GM21447 (cell line): ENCODE measurements around the gene SCUBE1.
"Not testable (repeated sequence)": the region's sequence is repeated elsewhere in the genome, so short reads cannot be mapped to it uniquely, and the experiment has no call there.

ENCODE experiments used
- ATAC-seq: cut with Tn5 transposase; IDR thresholded peaks from one replicate; pipeline ENCODE4 v1.9.1; 2021; ENCODE audit not compliant: unreplicated experiment

SCUBE1 gene

DNA sequence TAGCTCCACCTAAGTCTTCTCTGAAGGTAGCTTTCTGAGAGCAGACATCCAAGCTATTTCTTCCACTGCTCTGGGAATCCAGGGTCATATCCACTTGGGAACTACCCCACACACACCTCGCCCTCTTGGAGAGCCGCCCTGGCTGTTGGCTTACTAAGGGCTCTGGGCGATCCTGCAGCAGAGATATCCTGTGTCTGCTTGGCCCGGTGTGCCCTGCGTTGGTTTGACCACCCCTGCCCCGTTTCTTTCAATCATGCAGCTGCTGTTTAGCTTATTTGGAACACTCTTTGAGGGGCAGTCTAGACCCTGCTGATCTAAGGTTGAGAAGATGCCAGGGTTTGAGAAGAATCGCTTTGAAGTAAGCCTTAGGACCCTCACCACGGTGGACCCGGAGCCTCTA is 17.4 kb upstream of the SCUBE1 start:
- ATAC-seq = no peak

DNA sequence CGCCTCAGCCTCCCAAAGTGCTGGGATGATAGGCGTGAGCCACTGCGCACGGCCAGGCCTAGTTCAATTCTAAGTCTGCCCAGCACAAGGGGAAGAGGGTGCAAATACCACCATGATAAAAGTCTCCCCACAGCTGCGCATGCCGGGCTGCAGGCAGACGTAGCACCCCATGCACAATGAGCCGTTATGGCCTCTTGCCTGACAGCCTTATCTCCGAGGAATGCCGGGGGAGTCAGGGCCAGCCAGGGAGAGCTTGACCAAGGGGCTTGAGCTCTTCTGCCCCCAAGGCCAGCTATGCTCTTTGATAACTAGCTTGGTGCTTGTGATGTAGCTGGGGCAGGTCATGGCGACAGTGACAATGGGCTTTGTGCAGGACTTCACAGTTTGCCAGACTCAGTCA is 13.7 kb upstream of the SCUBE1 start:
- no peak for ATAC-seq

GRCh38 chr22:43355688-43356087 is 12.5 kb upstream of the SCUBE1 start:
- ATAC-seq = not testable (repeated sequence)

GRCh38 chr22:43351966-43352345 is 8.8 kb upstream of the SCUBE1 start:
- ATAC-seq = no peak

DNA sequence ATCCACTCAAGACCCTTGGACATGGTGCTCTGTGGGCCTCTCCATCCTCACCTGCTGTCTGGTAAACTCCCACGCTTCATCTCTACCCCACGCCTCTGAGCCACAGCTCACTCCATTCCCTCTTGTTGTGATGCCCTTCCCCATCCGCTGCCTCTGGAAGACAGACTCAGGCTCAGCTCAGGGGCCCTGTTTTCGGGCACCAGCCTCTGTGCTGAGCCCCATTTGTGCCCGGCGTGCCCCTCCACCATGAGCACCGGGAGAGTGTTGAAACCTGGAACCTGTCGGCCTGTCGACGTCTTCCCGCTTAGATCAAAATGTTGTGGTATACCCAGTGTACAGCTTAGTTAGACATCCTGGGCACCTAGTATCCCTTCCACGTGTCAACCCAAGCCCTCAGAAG is 6.5 kb upstream of the SCUBE1 start:
- no peak for ATAC-seq

GRCh38 chr22:43346521-43346929 is 3.4 kb upstream of the SCUBE1 start:
- ATAC-seq = no peak

GRCh38 chr22:43345761-43346301 is 2.7 kb upstream of the SCUBE1 start:
- ATAC-seq = no peak

DNA sequence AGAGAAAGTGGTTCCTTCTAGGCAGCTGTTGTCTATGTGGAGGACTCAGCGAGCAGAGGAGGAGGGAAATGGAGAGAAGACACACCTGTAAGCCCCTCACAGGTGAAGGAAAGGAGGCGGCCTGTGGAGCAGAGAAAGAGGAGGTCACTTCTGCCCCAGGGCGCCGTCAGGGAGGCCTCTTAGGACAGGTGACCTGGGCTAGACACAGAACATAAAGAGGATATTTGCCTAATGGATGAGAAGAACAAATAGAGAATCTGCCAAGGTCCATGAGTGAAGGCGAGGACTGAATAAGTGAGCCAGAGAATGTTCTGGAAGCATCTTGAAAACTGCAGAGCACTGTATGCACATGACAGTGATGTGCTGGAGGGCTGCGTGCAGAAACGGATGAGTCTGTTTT is 2.2 kb upstream of the SCUBE1 start:
- ATAC-seq = no peak

DNA sequence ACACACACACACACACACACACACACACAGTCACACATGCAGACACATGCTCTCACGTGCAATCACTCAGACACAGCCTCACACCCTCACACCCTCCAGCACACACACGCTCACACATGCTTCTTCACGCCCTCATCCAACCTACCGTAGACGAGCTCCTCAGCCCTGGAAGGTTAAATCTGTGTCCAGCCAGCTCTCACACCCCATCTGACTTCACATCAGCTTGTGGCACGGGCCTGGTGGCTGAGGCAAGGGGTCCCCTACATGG is 1.3 kb upstream of the SCUBE1 start:
- ATAC-seq = no peak

DNA sequence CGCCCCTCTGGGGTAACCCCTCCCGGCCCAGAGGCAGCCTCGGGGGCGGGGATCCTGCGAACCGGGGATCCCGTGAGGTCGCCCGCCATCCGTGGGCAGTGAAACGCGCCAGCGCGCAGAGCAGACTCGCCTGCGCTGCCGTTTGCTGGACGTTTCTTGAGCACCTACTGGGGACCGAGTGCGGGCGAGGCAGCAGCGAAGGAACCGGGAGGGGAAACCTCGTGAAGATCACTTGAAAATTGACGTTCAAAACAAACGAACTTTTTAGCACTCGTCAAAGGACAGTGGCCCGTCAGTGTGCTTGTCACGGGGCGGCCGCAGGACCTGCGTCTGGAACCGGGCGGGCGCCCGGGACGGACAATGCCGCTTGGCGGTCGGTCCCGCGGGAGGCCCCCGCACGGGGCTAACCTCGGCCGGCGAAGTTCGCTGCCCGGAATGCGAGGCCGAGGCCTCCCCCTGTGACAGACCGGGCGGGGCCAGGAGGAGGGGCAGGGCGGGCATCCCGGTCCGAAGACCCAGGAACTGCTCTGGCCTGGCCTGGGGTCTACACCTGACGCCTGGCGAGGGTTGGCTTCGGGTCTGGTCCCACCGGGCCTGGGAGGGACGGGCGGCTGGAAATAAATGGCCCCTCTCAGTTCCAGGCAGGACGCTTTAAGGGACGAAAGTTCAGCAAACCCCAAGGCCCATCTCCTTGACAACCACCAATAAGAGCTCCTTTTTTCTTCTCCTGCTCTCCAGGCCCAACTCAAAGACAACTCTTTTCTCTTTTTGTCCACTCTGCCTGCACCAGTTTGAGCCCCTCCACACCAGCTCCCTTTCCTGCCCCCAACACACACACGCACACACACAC is 723 bp upstream of the SCUBE1 start:
- ATAC-seq = no peak

DNA sequence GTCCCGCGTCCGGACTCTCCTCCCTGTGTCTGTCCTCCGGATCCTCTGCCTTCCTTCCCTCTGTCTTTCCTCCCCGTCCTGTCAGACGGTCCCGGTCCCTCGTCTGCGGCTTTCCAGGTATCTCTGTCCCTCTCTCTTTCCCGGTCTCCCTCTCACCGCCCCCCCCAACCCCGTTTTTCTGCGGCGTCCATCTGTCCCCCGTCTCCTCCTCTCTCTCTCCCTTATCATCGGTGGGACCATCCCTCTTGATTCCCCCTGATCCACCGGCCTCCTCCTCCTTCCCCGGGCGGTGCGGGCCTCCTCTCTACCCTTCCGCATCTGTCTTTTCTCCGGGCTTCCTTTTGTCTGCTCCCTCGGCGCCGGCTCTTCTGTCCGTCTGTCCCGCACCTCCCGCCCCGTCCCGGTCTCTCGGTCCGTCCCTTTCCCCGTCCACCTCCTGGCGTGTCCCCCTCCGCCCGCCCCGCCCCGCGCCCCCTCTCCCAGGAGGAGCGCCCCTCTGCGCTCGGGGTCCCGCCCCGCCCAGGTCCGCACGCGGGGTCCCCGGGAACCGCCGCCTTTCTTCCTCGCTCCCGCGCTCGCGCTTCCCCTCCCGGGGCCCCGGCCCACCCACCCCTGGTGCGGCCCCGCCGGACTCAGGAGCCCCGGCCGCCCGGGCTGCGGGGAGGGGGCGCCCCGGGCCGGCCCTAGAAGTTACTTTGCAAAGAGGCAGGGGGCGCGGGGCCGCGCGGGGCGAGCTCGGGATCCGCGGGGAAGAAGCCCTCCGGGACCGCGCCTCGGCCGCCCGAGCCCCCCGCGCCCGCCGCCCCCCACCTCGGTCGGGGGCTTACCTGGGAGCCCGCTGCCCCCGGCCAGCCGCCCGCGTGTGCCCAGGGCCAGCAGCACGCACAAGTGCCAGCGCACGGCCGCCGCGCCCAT is 568 bp downstream of the SCUBE1 start:
- no peak for ATAC-seq

- no peak for ATAC-seq
Measured at GRCh38 chr22:43341565-43341964, 1.6 kb downstream of the SCUBE1 start.

DNA sequence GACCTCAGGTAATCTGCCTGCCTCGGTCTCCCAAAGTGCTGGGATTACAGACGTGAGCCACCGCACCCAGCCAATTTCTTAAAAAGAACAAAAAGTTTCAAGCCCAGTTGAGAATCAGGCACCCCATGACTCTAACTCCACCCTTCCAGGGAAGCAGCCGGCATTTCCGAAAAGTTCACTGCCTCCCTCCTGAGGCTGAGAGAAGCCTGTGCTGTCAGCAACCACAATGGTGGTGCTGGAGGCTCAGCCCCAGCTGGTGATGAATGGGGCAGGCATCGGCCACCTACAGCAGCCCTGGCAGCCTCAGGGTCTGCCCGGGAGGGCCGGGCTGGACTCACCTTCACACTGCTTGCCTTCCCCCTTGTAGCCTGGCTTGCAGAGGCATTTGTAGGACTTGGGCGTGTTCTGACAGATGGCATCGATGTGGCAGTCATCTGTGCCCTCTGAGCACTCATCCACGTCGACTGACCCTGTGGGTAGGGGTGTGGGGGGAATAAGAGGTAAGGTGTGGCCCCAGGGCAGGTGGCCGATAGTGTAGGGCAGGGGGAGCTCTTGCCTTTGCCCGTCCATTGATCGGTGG is 4.3 kb downstream of the SCUBE1 start:
- ATAC-seq = no peak

DNA sequence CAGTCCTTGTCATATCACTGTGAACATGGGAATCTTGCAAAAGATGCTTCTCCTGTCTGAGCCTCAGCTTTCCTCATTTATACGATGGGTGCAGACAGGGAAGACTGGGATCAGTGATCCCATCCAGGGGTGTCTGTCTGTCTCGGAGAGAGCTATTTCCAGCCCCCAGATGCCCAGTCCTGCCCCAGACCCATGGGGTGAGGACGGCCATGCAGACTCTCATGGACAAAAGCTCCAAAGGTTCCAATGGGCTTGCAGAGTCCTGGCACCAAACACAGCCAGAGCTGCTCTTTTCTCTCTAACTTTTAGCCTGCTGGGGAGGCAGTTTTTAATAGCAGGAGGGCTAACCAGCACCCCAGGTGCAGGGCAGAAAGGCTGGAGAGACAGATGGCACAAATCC is 5.2 kb downstream of the SCUBE1 start:
- no peak for ATAC-seq

DNA sequence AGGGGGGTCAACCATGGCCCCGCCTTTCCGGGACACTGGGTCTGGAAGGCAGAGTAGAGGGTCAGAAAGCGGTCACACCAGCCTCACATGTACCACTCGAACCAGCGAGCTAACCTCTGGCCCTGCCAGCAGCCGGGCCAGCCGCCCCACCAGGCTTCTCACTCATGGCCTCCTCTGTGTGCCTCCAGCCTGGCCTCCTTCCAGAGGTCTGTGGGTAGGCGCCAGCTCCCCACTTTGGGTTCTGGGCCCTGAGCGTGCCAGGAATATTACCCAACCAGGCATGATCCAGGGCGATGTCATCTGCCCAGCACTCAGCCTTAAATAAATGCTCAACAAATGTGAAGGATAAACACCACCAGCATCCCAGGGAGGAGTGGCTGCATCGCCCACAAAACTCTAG is 5.8 kb downstream of the SCUBE1 start:
- no peak for ATAC-seq

GRCh38 chr22:43334378-43334777 is 8.8 kb downstream of the SCUBE1 start:
- ATAC-seq = no peak

GRCh38 chr22:43333978-43334377 is 9.2 kb downstream of the SCUBE1 start:
- no peak for ATAC-seq

DNA sequence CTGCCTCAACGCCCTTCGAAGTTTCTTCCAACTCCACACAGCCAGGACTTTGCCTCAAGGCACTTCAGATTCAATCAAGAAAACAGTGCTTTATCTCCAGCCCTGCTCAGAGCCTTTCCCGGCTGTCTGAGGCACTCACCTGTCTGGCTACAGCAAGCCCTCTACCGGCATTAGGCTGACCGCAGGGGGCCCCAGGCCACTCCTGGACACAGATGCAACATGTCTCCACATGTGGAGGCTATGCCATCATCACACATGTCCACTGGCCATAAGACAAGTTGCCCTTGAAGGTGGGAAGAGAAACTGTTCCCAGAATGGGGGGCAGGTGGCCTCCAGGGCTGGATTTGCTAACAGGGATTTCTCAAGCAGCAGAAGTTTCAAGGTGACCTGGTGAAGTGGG is 10.0 kb downstream of the SCUBE1 start:
- no peak for ATAC-seq

DNA sequence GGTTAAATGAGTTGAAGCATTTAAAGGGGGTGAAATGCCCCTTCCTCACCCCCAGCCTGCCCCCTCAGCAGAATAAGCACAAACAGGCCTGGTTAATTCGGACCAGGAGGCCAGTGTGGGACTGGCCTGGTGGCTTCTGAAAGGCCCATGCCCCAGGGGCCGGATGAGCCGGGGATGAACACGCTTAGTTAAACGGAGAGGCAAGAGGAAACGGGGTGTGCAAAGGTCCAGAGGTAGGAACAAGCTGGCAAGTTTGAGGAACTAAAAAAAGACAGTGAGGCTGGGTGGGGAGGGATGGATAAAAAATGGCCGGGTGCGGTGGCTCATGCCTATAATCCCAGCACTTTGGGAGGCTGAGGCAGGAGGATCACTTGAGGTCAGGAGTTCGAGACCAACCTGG is 11.5 kb downstream of the SCUBE1 start:
- ATAC-seq = no peak

DNA sequence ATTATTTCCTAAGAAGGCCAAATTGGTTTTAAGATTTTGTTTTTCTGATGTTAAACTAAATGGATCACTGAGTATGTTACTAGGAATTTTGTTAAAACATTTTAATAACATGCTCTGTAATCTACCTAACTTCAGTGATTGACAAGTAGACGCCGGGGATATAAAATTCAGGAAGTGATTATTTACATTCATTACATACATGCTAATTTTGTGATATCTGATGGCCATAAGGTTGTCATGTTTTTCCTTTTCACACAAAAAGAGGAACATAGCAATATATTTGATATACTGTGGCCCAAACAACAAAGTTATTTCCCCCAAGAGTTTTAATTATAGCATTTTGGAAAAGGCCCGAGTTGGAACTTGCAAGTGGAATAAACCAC is 12.1 kb downstream of the SCUBE1 start:
- no peak for ATAC-seq

GRCh38 chr22:43330178-43331068 is 12.7 kb downstream of the SCUBE1 start:
- no peak for ATAC-seq
